Subcutaneous abdominal adipose tissue (tissue), 5 donors: ENCODE results near the gene TTLL9.
"Not testable (repeated sequence)": the region's sequence is repeated elsewhere in the genome, so short reads cannot be mapped to it uniquely, and the experiment has no call there.

Experiments used
- H3K27ac ChIP-seq: one replicate; pipeline ENCODE4 v1.7.0; 2013; ENCODE audit warnings: low read depth, mild to moderate bottlenecking, inconsistent platforms, low read length, moderate library complexity
- H3K27me3 ChIP-seq, 5 donors: one replicate each; pipeline ENCODE4 v1.7.0; 2013; ENCODE audit warnings: low read length in 5 of 5, inconsistent platforms in 1 of 5; ENCODE audit not compliant: control insufficient read depth in 5 of 5, insufficient read depth in 4 of 5
- H3K36me3 ChIP-seq, 5 donors: one replicate each; pipeline ENCODE4 v1.7.0; 2013; ENCODE audit warnings: low read length in 5 of 5; ENCODE audit not compliant: control insufficient read depth in 5 of 5, insufficient read depth in 5 of 5
- H3K4me1 ChIP-seq, 5 donors: one replicate each; pipeline ENCODE4 v1.7.0; 2013; ENCODE audit warnings: low read length in 5 of 5, mild to moderate bottlenecking in 3 of 5, moderate library complexity in 1 of 5; ENCODE audit not compliant: control insufficient read depth in 5 of 5, insufficient read depth in 5 of 5
- H3K4me3 ChIP-seq, 5 donors: one replicate each; pipeline ENCODE4 v1.7.0; 2013; ENCODE audit warnings: low read length in 5 of 5, low read depth in 1 of 5
- H3K9ac ChIP-seq, 5 donors: one replicate each; pipeline ENCODE4 v1.7.0; 2013; ENCODE audit warnings: low read length in 5 of 5, mild to moderate bottlenecking in 4 of 5, moderate library complexity in 3 of 5
- H3K9me3 ChIP-seq, 5 donors: one replicate each; pipeline ENCODE4 v1.7.0; 2013; ENCODE audit warnings: low read length in 5 of 5; ENCODE audit not compliant: control insufficient read depth in 5 of 5
- donor health status: healthy.
- donor health status: healthy.
- donor health status: healthy.
- donor health status: healthy.
- donor health status: healthy.

The TTLL9 gene

GRCh38 chr20:31926493-31926892, 56.1 kb downstream of the TTLL9 start:
- no peaks in the 10 kb centered on the region for H3K36me3 ChIP-seq

GRCh38 chr20:31927627-31928159, 57.3 kb downstream of the TTLL9 start:
- no peaks in the 10 kb centered on the region for H3K9me3 ChIP-seq
- no peak overlapping the region for H3K9ac ChIP-seq
- peaks cover 0 to 16% (median 6%) of the 10 kb centered on the region in 5 donors for H3K27me3 ChIP-seq
- H3K27ac ChIP-seq, result no peak overlapping the region
- no peaks in the 10 kb centered on the region for H3K36me3 ChIP-seq
- no peak overlapping the region for H3K4me3 ChIP-seq
- H3K4me1 ChIP-seq, result no peaks in the 10 kb centered on the region

More at GRCh38 chr20:31926493-31926892, 56.1 kb downstream of the TTLL9 start:
- Histone ChIP-seq H3K4me3 (no peak overlapping the region), H3K9me3 (no peaks in the 10 kb centered on the region), H3K27me3 (peaks cover 0 to 16% (median 6%) of the 10 kb centered on the region in 5 donors), H3K27ac (no peak overlapping the region), H3K9ac (no peak overlapping the region), H3K4me1 (no peaks in the 10 kb centered on the region)

GRCh38 chr20:31929631-31930030, 59.2 kb downstream of the TTLL9 start:
- H3K36me3 ChIP-seq, H3K9ac ChIP-seq, H3K9me3 ChIP-seq, H3K27ac ChIP-seq, H3K27me3 ChIP-seq, H3K4me1 ChIP-seq, H3K4me3 ChIP-seq: not testable (repeated sequence)

GRCh38 chr20:31930779-31931178, 60.3 kb downstream of the TTLL9 start:
- Histone ChIP-seq H3K27me3 (peaks cover 0 to 3% (median 0%) of the 10 kb centered on the region in 5 donors), H3K9me3 (no peaks in the 10 kb centered on the region), H3K9ac (no peak overlapping the region), H3K27ac (no peak overlapping the region), H3K36me3 (no peaks in the 10 kb centered on the region), H3K4me1 (no peaks in the 10 kb centered on the region), H3K4me3 (no peak overlapping the region)

GRCh38 chr20:31933698-31934097, 63.3 kb downstream of the TTLL9 start:
- no peaks in the 10 kb centered on the region for H3K9me3 ChIP-seq
- H3K36me3 ChIP-seq, result no peaks in the 10 kb centered on the region
- no peaks in the 10 kb centered on the region for H3K27me3 ChIP-seq
- H3K4me1 ChIP-seq, result no peaks in the 10 kb centered on the region
- H3K9ac ChIP-seq, result no peak overlapping the region
- H3K4me3 ChIP-seq, result no peak overlapping the region
- no peak overlapping the region for H3K27ac ChIP-seq

DNA sequence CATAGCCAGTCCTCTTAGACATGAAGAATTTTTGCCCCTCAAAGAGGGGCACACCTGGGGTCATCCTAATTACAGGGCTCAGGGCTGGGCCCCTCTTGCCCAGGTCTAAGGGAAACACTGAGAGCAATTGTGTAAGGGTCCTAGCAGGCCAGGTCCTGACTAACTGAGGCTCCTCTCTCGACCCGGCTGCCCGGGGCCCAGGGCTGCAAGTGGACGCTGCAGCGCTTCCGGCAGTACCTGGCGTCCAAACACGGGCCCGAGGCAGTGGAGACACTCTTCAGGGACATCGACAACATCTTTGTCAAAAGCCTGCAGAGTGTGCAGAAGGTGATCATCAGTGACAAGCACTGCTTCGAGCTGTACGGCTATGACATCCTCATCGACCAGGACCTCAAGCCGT, 64.1 kb downstream of the TTLL9 start:
- Histone ChIP-seq H3K36me3 (no peaks in the 10 kb centered on the region), H3K27me3 (no peaks in the 10 kb centered on the region), H3K9me3 (no peaks in the 10 kb centered on the region), H3K4me1 (no peaks in the 10 kb centered on the region), H3K9ac (no peak overlapping the region), H3K27ac (no peak overlapping the region), H3K4me3 (no peak overlapping the region)

DNA sequence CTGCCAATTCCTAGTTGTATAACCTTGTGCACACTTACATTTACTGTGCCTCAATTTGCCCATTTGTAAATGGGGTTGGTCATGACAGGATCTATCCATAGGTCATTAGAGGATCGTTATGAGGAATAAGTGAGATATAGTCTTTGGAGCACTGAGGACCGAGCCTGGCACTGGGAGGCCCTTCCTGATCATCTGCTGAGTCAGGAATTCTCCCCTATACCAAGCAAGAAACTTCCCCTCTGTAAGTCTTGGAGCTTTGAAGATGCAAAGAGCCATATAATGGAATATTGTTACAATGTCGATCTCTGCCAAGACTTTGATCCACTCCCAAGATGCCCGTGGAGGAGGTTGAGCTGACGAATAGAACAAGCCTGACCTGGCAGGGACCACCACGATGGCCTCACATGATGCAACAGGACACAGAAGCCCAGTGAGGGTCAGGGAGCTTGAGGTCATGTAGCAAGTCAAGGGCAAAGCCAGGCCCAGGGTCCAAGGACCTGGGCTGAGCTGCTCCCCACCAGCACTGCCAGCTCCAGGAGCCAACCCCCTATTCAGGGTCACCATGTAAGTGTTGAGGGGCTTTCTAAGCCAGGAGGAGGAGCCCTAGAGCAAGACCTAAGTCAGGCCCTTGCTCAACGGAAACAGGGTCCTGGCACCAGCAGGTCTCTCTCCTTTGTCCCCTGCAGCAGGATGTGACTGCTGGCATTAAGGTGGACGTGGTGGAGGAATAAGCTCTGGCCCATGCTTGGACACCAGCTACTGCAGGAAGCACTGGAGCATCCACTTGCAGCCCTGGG, 64.7 kb downstream of the TTLL9 start:
- no peak overlapping the region for H3K4me3 ChIP-seq
- no peaks in the 10 kb centered on the region for H3K36me3 ChIP-seq
- H3K9me3 ChIP-seq, result no peaks in the 10 kb centered on the region
- H3K4me1 ChIP-seq, result no peaks in the 10 kb centered on the region
- H3K27me3 ChIP-seq, result no peaks in the 10 kb centered on the region
- H3K27ac ChIP-seq, result no peak overlapping the region
- no peak overlapping the region for H3K9ac ChIP-seq

- Histone ChIP-seq H3K4me1 (no peaks in the 10 kb centered on the region), H3K27me3 (no peaks in the 10 kb centered on the region), H3K27ac (no peak overlapping the region), H3K4me3 (no peak overlapping the region), H3K9ac (no peak overlapping the region), H3K36me3 (no peaks in the 10 kb centered on the region), H3K9me3 (no peaks in the 10 kb centered on the region)
Observed at GRCh38 chr20:31936420-31936819, 66.0 kb downstream of the TTLL9 start.

DNA sequence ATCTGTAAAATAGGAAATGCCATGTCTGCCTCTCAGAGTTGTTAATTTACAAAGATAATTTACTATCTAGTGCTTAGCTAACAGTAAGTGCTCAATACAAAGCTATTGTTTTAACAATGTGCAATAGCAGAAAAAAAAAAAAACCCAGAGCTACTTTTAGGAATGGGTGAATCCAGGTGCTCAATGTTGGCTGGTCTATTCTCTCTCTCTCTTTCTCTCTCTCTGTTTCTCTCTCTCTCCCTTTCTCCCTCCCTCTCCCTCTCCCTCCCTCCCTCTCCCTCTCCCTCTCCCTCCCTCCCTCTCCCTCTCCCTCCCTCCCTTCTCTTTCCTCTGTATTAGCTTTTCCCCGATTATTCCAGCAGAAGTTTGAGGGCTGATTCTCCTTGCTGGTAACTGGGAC, 67.4 kb downstream of the TTLL9 start:
- no peak overlapping the region for H3K4me3 ChIP-seq
- no peak overlapping the region for H3K27ac ChIP-seq
- no peaks in the 10 kb centered on the region for H3K27me3 ChIP-seq
- H3K36me3 ChIP-seq, result peaks cover 0 to 10% (median 6%) of the 10 kb centered on the region in 5 donors
- H3K4me1 ChIP-seq, result no peaks in the 10 kb centered on the region
- H3K9ac ChIP-seq, result no peak overlapping the region
- no peaks in the 10 kb centered on the region for H3K9me3 ChIP-seq

GRCh38 chr20:31939661-31940060, 69.2 kb downstream of the TTLL9 start:
- Histone ChIP-seq H3K9ac (no peak overlapping the region), H3K27ac (no peak overlapping the region), H3K4me1 (peaks cover 0 to 8% (median 7%) of the 10 kb centered on the region in 5 donors), H3K9me3 (no peaks in the 10 kb centered on the region), H3K36me3 (peaks cover 0 to 22% (median 13%) of the 10 kb centered on the region in 5 donors), H3K27me3 (no peaks in the 10 kb centered on the region), H3K4me3 (no peak overlapping the region)
